HepG2 (cell line): ENCODE data around the gene CHMP6. TPM values are rescaled to one million over a fixed set of nuclear protein-coding genes. Genes with fewer than 3 reads are reported as not detected.

Experiments used
- ATF2 ChIP-seq: sonication (generic); formaldehyde crosslinking; IDR thresholded peaks from 2 replicates; pipeline ENCODE4 v1.4.0; 2020; ENCODE audit warnings: missing genetic modification reagents
- CAMTA2 ChIP-seq: sonication (generic); formaldehyde crosslinking; IDR thresholded peaks from 2 replicates; pipeline ENCODE4 v1.4.0; 2020; ENCODE audit warnings: mild to moderate bottlenecking, missing genetic modification reagents, borderline replicate concordance
- DRAP1 ChIP-seq: IDR thresholded peaks from 2 replicates; pipeline ENCODE4 v1.6.1; 2016; ENCODE audit warnings: missing genetic modification reagents, missing compliant biosample characterization
- FOXA3 ChIP-seq: IDR thresholded peaks from 2 replicates; pipeline ENCODE4 v1.6.1; 2016; ENCODE audit warnings: missing genetic modification reagents, missing compliant biosample characterization
- GTF2F1 ChIP-seq: fragments of 150-350 bp; IDR thresholded peaks from 2 replicates; pipeline ENCODE4 v1.6.1; 2014; ENCODE audit warnings: low read length
- KDM6A ChIP-seq: IDR thresholded peaks from 2 replicates; pipeline ENCODE4 v1.6.1; 2016; ENCODE audit warnings: low read depth
- RNF219 ChIP-seq: sonication (generic); formaldehyde crosslinking; IDR thresholded peaks from 2 replicates; pipeline ENCODE4 v1.5.0; 2020; ENCODE audit warnings: mild to moderate bottlenecking, missing genetic modification reagents
- SATB2 ChIP-seq: sonication (generic); formaldehyde crosslinking; IDR thresholded peaks from 2 replicates; pipeline ENCODE4 v1.5.0; 2020; ENCODE audit warnings: missing genetic modification reagents
- SKIL ChIP-seq: sonication (generic); formaldehyde crosslinking; IDR thresholded peaks from 2 replicates; pipeline ENCODE4 v1.8.0; 2022; ENCODE audit warnings: missing genetic modification reagents, mild to moderate bottlenecking, moderate library complexity, borderline replicate concordance
- TEF ChIP-seq: sonication (generic); formaldehyde crosslinking; IDR thresholded peaks from 2 replicates; pipeline ENCODE4 v1.5.0; 2020; ENCODE audit warnings: missing genetic modification reagents
- ZBTB10 ChIP-seq: sonication (generic); formaldehyde crosslinking; IDR thresholded peaks from 2 replicates; pipeline ENCODE4 v1.4.0; 2020; ENCODE audit warnings: missing genetic modification reagents, borderline replicate concordance
- ZNF225 ChIP-seq: sonication (generic); formaldehyde crosslinking; IDR thresholded peaks from 2 replicates; pipeline ENCODE4 v1.4.0; 2020; ENCODE audit warnings: mild to moderate bottlenecking, missing genetic modification reagents
- ZNF441 ChIP-seq: sonication (generic); formaldehyde crosslinking; IDR thresholded peaks from 2 replicates; pipeline ENCODE4 v1.7.0; 2021; ENCODE audit warnings: missing genetic modification reagents, borderline replicate concordance
- ZNF546 ChIP-seq: sonication (generic); formaldehyde crosslinking; conservative IDR thresholded peaks from 2 replicates; pipeline ENCODE4 v1.8.1; 2023; ENCODE audit warnings: mild to moderate bottlenecking, missing genetic modification reagents
- ZNF639 ChIP-seq: conservative IDR thresholded peaks from 2 replicates; pipeline ENCODE4 v1.6.1; 2018; ENCODE audit warnings: missing genetic modification reagents
- ZNF788 ChIP-seq: sonication (generic); formaldehyde crosslinking; IDR thresholded peaks from 2 replicates; pipeline ENCODE4 v1.5.0; 2020; ENCODE audit warnings: mild to moderate bottlenecking, missing genetic modification reagents, borderline replicate concordance
- ZNF839 ChIP-seq: sonication (generic); formaldehyde crosslinking; IDR thresholded peaks from 2 replicates; pipeline ENCODE4 v1.4.0; 2020; ENCODE audit warnings: missing genetic modification reagents, mild to moderate bottlenecking, borderline replicate concordance
- polyA plus RNA-seq, 8 experiments: library from polyadenylated mRNA; depleted of rRNA in 3 of 8; stranded (reverse) in 7 of 8; unstranded in 1 of 8; fragments of >200 nt; fragmentation: Illumina TruSeq in 4 of 8; extraction: Trizol in 4 of 8; gene quantifications; 2 replicates each; pipeline versions ENCODE4 v1.2.1 to v1.2.3, GENCODE V29; 2011 to 2016; ENCODE audit warnings: low read depth in 4 of 8, missing spikeins in 1 of 8, mixed read lengths in 1 of 8; ENCODE audit not compliant: insufficient read depth in 1 of 8
- total RNA-seq, 5 experiments: library from RNA; depleted of rRNA; stranded (reverse); fragments of >200 nt; fragmentation: Illumina TruSeq; extraction: Trizol; gene quantifications; 2 replicates each; pipeline ENCODE4 v1.2.3, GENCODE V29; 2016; ENCODE audit warnings: low read depth in 1 of 5

The CHMP6 gene
- total and polyA plus RNA-seq, 2 of the 13 experiments (the other 11 are each of a cell fraction or from before 2014, with no cell fraction given): 11.1 to 24.2 TPM

- TF ChIP-seq ATF2 (CRISPR knock-in tag) (peak; percentile 67), ZNF639 (CRISPR knock-in tag) (0 out of 2 replicates have a peak, but pooled peaks have one; percentile 8), SATB2 (peak; percentile 71; the same call in 1 of the 2 replicates), DRAP1 (CRISPR knock-in tag) (peak; percentile 83), ZNF225 (peak; percentile 86; the same call in 1 of the 2 replicates), SKIL (no peak), FOXA3 (CRISPR knock-in tag) (peak; percentile 34), ZNF546 (CRISPR knock-in tag) (peak; percentile 78; the same call in 1 of the 2 replicates), ZBTB10 (CRISPR knock-in tag) (no peak), KDM6A (CRISPR knock-in tag) (no peak), TEF (peak; percentile 70; the same call in 1 of the 2 replicates), ZNF839 (CRISPR knock-in tag) (peak; percentile 48; the same call in 1 of the 2 replicates), GTF2F1 (peak; percentile 96), RNF219 (CRISPR knock-in tag) (no peak; the same call in 1 of the 2 replicates), CAMTA2 (CRISPR knock-in tag) (peak; percentile 80; the same call in 1 of the 2 replicates), ZNF788 (CRISPR knock-in tag) (peak; percentile 69; the same call in 1 of the 2 replicates), ZNF441 (CRISPR knock-in tag) (peak; percentile 83; the same call in 1 of the 2 replicates)
Measured at GRCh38 chr17:81034779-81035520, 43.3 kb downstream of the CHMP6 start, which contains the start of gene BAIAP2 (continued).
